WTC11 (cell line): Measurements from ENCODE around the gene MEIS3.

Experiments used
- RORB ChIP-seq: fragments of 250-450 bp; sonication (Bioruptor Pico); IDR thresholded peaks from 2 replicates; pipeline ENCODE4 v1.9.0; 2021; ENCODE audit warnings: mild to moderate bottlenecking
- TF ChIP-seq, protein P1 (sequence below): fragments of 200-600 bp; IDR thresholded peaks from 2 replicates; pipeline ENCODE4 v1.8.0; 2022; ENCODE audit warnings: antibody characterized with exemption
- TF ChIP-seq, protein P2 (sequence below): sonication (generic); formaldehyde crosslinking; IDR thresholded peaks from 2 replicates; pipeline ENCODE4 v1.8.0; 2022; ENCODE audit warnings: missing genetic modification reagents

DNA sequence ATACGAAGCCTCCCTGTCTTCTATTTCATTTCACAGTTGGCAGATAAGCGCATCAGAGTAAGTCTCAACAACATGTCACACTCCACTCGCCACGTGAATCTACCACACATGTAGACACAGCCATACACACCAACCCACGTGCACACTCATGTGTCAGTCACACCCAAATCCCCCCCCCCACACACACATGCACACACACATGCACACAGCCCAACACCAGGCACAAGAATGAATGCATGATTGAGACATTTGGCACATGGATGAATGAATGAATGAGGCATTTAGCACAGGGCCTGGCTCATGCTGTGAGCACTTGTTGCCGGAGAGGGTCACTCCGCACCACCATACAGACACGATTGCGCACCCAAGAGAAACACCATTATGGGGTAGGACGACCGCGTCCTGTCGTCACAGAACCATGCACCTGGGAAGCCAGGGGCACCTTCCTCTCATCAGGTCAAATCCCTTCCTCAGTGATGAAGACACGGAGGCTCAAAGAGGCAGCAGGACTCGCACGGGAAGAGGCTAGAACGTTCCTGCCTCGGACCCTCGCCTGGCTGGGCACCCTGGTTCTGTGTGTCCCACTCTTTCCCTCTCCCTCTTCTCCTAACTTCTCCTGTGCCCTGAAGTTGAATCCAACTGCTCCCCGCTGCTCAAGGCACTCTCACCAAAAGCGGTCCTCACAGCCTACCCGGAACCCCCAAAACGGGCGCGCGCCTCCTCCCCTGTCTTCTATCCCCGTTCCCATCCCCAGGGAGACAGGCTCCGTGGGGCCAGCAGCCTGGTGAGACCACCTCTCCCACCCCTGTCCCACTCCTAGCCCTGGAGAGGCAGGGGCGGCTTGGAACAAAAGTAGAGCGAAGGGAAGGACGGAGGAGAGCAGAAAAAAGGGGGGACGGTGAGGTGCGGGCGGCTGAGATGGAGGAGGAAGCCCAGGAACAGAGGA, 1.3 kb downstream of the MEIS3 start:
- TF ChIP-seq, protein P1, sequence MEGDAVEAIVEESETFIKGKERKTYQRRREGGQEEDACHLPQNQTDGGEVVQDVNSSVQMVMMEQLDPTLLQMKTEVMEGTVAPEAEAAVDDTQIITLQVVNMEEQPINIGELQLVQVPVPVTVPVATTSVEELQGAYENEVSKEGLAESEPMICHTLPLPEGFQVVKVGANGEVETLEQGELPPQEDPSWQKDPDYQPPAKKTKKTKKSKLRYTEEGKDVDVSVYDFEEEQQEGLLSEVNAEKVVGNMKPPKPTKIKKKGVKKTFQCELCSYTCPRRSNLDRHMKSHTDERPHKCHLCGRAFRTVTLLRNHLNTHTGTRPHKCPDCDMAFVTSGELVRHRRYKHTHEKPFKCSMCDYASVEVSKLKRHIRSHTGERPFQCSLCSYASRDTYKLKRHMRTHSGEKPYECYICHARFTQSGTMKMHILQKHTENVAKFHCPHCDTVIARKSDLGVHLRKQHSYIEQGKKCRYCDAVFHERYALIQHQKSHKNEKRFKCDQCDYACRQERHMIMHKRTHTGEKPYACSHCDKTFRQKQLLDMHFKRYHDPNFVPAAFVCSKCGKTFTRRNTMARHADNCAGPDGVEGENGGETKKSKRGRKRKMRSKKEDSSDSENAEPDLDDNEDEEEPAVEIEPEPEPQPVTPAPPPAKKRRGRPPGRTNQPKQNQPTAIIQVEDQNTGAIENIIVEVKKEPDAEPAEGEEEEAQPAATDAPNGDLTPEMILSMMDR, result no peak
- no peak for TF ChIP-seq RORB (CRISPR knock-in tag)
- TF ChIP-seq, protein P2, sequence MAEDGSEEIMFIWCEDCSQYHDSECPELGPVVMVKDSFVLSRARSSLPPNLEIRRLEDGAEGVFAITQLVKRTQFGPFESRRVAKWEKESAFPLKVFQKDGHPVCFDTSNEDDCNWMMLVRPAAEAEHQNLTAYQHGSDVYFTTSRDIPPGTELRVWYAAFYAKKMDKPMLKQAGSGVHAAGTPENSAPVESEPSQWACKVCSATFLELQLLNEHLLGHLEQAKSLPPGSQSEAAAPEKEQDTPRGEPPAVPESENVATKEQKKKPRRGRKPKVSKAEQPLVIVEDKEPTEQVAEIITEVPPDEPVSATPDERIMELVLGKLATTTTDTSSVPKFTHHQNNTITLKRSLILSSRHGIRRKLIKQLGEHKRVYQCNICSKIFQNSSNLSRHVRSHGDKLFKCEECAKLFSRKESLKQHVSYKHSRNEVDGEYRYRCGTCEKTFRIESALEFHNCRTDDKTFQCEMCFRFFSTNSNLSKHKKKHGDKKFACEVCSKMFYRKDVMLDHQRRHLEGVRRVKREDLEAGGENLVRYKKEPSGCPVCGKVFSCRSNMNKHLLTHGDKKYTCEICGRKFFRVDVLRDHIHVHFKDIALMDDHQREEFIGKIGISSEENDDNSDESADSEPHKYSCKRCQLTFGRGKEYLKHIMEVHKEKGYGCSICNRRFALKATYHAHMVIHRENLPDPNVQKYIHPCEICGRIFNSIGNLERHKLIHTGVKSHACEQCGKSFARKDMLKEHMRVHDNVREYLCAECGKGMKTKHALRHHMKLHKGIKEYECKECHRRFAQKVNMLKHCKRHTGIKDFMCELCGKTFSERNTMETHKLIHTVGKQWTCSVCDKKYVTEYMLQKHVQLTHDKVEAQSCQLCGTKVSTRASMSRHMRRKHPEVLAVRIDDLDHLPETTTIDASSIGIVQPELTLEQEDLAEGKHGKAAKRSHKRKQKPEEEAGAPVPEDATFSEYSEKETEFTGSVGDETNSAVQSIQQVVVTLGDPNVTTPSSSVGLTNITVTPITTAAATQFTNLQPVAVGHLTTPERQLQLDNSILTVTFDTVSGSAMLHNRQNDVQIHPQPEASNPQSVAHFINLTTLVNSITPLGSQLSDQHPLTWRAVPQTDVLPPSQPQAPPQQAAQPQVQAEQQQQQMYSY (CRISPR knock-in tag), result no peak
